SK-MEL-5 (cell line): ENCODE data around the gene ACTR2. TPM values are rescaled to one million over a fixed set of nuclear protein-coding genes. Genes with fewer than 3 reads are reported as not detected.
A peak's percentile ranks its signal among the peaks of the same experiment; 100 is the strongest.
"Not testable (repeated sequence)": the region's sequence is repeated elsewhere in the genome, so short reads cannot be mapped to it uniquely, and the experiment has no call there.

Source experiments
- DNase-seq: peaks from one replicate; pipeline ENCODE4 v3.0.0-alpha.2; 2016; ENCODE audit warnings: low read depth, low spot score
- in situ Hi-C: cut with HindIII; loops from 2 replicates; pipeline ENCODE4 v1.10.0; 2016; ENCODE audit warnings: low sequenced_read_pairs, high pct_unique_total_duplicates, low pct_unique_long_range_greater_than_20kb
- polyA plus RNA-seq, 2 experiments: library from polyadenylated mRNA; depleted of rRNA; stranded (reverse); fragments of >200 nt; gene quantifications; 2 replicates each; pipeline ENCODE4 v1.2.3, GENCODE V29; 2015
- total RNA-seq: library from RNA; depleted of rRNA; stranded (reverse); fragments of >200 nt; shearing (Covaris generic); gene quantifications from 2 replicates; pipeline ENCODE4 v1.2.3, GENCODE V29; 2014; rRNA removed

Gene ACTR2
- total RNA-seq = 74.8 and 91.9 TPM in 2 replicates
- 170 and 200 TPM in 2 replicates for polyA plus RNA-seq (2015; cell fraction: cytosol; rRNA removed)
- polyA plus RNA-seq (2015; cell fraction: nucleus; rRNA removed) = 34.3 and 35.3 TPM in 2 replicates

- peak; percentile 98 for DNase-seq
- in situ Hi-C loops = no loop called here
Measured at GRCh38 chr2:65227456-65228262, at the start of gene ACTR2. ACTR2 (plus strand) TSS chr2:65227831; CDS start chr2:65227910, 79 bp downstream.

GRCh38 chr2:65182570-65182969 is 45.1 kb upstream of the ACTR2 start:
- DNase-seq = no peak
- in situ Hi-C loops = no loop called here

- in situ Hi-C loops, DNase-seq: not testable (repeated sequence)
Measured at GRCh38 chr2:65183406-65183805, 44.2 kb upstream of the ACTR2 start.

- DNase-seq = no peak
- in situ Hi-C loops = no loop called here
Measured at GRCh38 chr2:65185012-65185411, 42.6 kb upstream of the ACTR2 start.

- no peak for DNase-seq
- in situ Hi-C loops = no loop called here
Measured at GRCh38 chr2:65186093-65186868, 41.4 kb upstream of the ACTR2 start.

GRCh38 chr2:65186872-65187851 is 40.5 kb upstream of the ACTR2 start:
- in situ Hi-C loops = no loop called here
- DNase-seq = peak; percentile 88

- DNase-seq = no peak
- in situ Hi-C loops = no loop called here
Measured at GRCh38 chr2:65193446-65193845, 34.2 kb upstream of the ACTR2 start.

GRCh38 chr2:65198737-65199136 is 28.9 kb upstream of the ACTR2 start:
- in situ Hi-C loops = no loop called here
- DNase-seq = no peak

GRCh38 chr2:65199166-65199565 is 28.5 kb upstream of the ACTR2 start:
- in situ Hi-C loops = no loop called here
- no peak for DNase-seq

GRCh38 chr2:65199891-65200290 is 27.7 kb upstream of the ACTR2 start:
- in situ Hi-C loops = no loop called here
- no peak for DNase-seq

- DNase-seq = no peak
- in situ Hi-C loops = no loop called here
Measured at GRCh38 chr2:65204461-65205210, 23.0 kb upstream of the ACTR2 start.

GRCh38 chr2:65212115-65212514 is 15.5 kb upstream of the ACTR2 start:
- in situ Hi-C loops = no loop called here
- DNase-seq = no peak

- in situ Hi-C loops = no loop called here
- DNase-seq = no peak
Measured at GRCh38 chr2:65212619-65213018, 15.0 kb upstream of the ACTR2 start.

- in situ Hi-C loops = no loop called here
- no peak for DNase-seq
Measured at GRCh38 chr2:65213035-65213434, 14.6 kb upstream of the ACTR2 start.

GRCh38 chr2:65214361-65214760 is 13.3 kb upstream of the ACTR2 start:
- no peak for DNase-seq
- in situ Hi-C loops = no loop called here

- DNase-seq = no peak
- in situ Hi-C loops = no loop called here
Measured at GRCh38 chr2:65214843-65215242, 12.8 kb upstream of the ACTR2 start.

- DNase-seq = no peak
- in situ Hi-C loops = no loop called here
Measured at GRCh38 chr2:65215946-65216345, 11.7 kb upstream of the ACTR2 start.
